Activated naive CD8-positive, alpha-beta T cell treated with anti-CD3 and anti-CD28 coated beads for 36 hours (primary cell): Measurements from ENCODE around the gene CD37. TPM values are rescaled to one million over a fixed set of nuclear protein-coding genes. Genes with fewer than 3 reads are reported as not detected.

Source experiments
- DNase-seq: peaks from one replicate; pipeline ENCODE4 v3.0.0; 2021
- H3K27ac Mint-ChIP-seq: one replicate; pipeline ENCODE4 v1.8.0; 2022; ENCODE audit warnings: mild to moderate bottlenecking, moderate library complexity, mixed read lengths
- H3K27me3 Mint-ChIP-seq: one replicate; pipeline ENCODE4 v1.8.0; 2022; ENCODE audit warnings: mild to moderate bottlenecking, mixed read lengths
- H3K36me3 Mint-ChIP-seq: one replicate; pipeline ENCODE4 v1.8.0; 2021; ENCODE audit warnings: mild to moderate bottlenecking, mixed read lengths
- H3K4me1 Mint-ChIP-seq: one replicate; pipeline ENCODE4 v1.8.0; 2021; ENCODE audit warnings: mixed read lengths
- H3K4me3 Mint-ChIP-seq: one replicate; pipeline ENCODE4 v1.8.0; 2022; ENCODE audit warnings: mild to moderate bottlenecking, moderate library complexity, mixed read lengths
- H3K9me3 Mint-ChIP-seq: one replicate; pipeline ENCODE4 v1.8.0; 2022; ENCODE audit warnings: mixed read lengths
- total RNA-seq, 2 experiments: library from RNA; stranded (reverse); gene quantifications; one replicate each; pipeline ENCODE4 v1.2.3, GENCODE V29; 2021

The CD37 gene
- total RNA-seq, 2 experiments from 2014 or later = 110 to 114 TPM

- H3K27ac Mint-ChIP-seq = no peak overlapping the region
- no peaks in the 10 kb centered on the region for H3K4me1 Mint-ChIP-seq
- H3K36me3 Mint-ChIP-seq = no peaks in the 10 kb centered on the region
- H3K27me3 Mint-ChIP-seq = no peaks in the 10 kb centered on the region
- DNase-seq = no peak
- H3K4me3 Mint-ChIP-seq = no peak overlapping the region
- no peaks in the 10 kb centered on the region for H3K9me3 Mint-ChIP-seq
Measured at GRCh38 chr19:49349567-49349966, 14.4 kb downstream of the CD37 start.

GRCh38 chr19:49355909-49356353 lies 20.7 kb downstream of the CD37 start:
- H3K27ac Mint-ChIP-seq = no peak overlapping the region
- H3K9me3 Mint-ChIP-seq = no peaks in the 10 kb centered on the region
- peaks cover 12% of the 10 kb centered on the region for H3K4me1 Mint-ChIP-seq
- H3K27me3 Mint-ChIP-seq = peaks cover 11% of the 10 kb centered on the region
- H3K36me3 Mint-ChIP-seq = no peaks in the 10 kb centered on the region
- no peak overlapping the region for H3K4me3 Mint-ChIP-seq
- no peak for DNase-seq

- no peak overlapping the region for H3K4me3 Mint-ChIP-seq
- peaks cover 12% of the 10 kb centered on the region for H3K4me1 Mint-ChIP-seq
- DNase-seq = no peak
- peaks cover 11% of the 10 kb centered on the region for H3K27me3 Mint-ChIP-seq
- no peaks in the 10 kb centered on the region for H3K36me3 Mint-ChIP-seq
- H3K27ac Mint-ChIP-seq = no peak overlapping the region
- H3K9me3 Mint-ChIP-seq = no peaks in the 10 kb centered on the region
Measured at GRCh38 chr19:49356382-49356781, 21.2 kb downstream of the CD37 start.

- peaks cover 14% of the 10 kb centered on the region for H3K4me1 Mint-ChIP-seq
- no peaks in the 10 kb centered on the region for H3K9me3 Mint-ChIP-seq
- no peak overlapping the region for H3K4me3 Mint-ChIP-seq
- peaks cover 11% of the 10 kb centered on the region for H3K27me3 Mint-ChIP-seq
- H3K27ac Mint-ChIP-seq = no peak overlapping the region
- H3K36me3 Mint-ChIP-seq = no peaks in the 10 kb centered on the region
- no peak for DNase-seq
Measured at GRCh38 chr19:49357186-49357585, 22.0 kb downstream of the CD37 start.

- Mint-ChIP-seq H3K27ac (peak overlapping the region; percentile 30), H3K4me1 (peaks cover 16% of the 10 kb centered on the region), H3K36me3 (no peaks in the 10 kb centered on the region), H3K4me3 (no peak overlapping the region), H3K27me3 (peaks cover 11% of the 10 kb centered on the region), H3K9me3 (no peaks in the 10 kb centered on the region)
- no peak for DNase-seq
Measured at GRCh38 chr19:49359851-49360820, 24.9 kb downstream of the CD37 start.

GRCh38 chr19:49361438-49362047 lies 26.3 kb downstream of the CD37 start:
- no peak for DNase-seq
- H3K36me3 Mint-ChIP-seq = no peaks in the 10 kb centered on the region

GRCh38 chr19:49362048-49362928 lies 27.1 kb downstream of the CD37 start, which contains the start of gene TEAD2:
Gene TEAD2 (minus strand): TSS chr19:49362416. CDS start chr19:49360075, 2,341 bp downstream.
- peak within 1 kb of the TSS; percentile 53 for H3K4me3 Mint-ChIP-seq
- H3K9me3 Mint-ChIP-seq = no peaks in the 10 kb centered on the region
- H3K27ac Mint-ChIP-seq = no peak within 1 kb of the TSS
- H3K4me1 Mint-ChIP-seq = peaks cover 6% of the 10 kb centered on the region
- H3K27me3 Mint-ChIP-seq = peaks cover 7% of the 10 kb centered on the region
- DNase-seq = no peak
- no peaks in the 10 kb centered on the region for H3K36me3 Mint-ChIP-seq

More at GRCh38 chr19:49361438-49362047, 26.3 kb downstream of the CD37 start:
- H3K9me3 Mint-ChIP-seq = no peaks in the 10 kb centered on the region
- H3K4me3 Mint-ChIP-seq = peak overlapping the region; percentile 53
- peaks cover 6% of the 10 kb centered on the region for H3K27me3 Mint-ChIP-seq
- H3K4me1 Mint-ChIP-seq = peaks cover 6% of the 10 kb centered on the region
- no peak overlapping the region for H3K27ac Mint-ChIP-seq

- peaks cover 7% of the 10 kb centered on the region for H3K27me3 Mint-ChIP-seq
- peaks cover 6% of the 10 kb centered on the region for H3K4me1 Mint-ChIP-seq
- H3K36me3 Mint-ChIP-seq = no peaks in the 10 kb centered on the region
- no peak overlapping the region for H3K4me3 Mint-ChIP-seq
- H3K9me3 Mint-ChIP-seq = no peaks in the 10 kb centered on the region
- H3K27ac Mint-ChIP-seq = no peak overlapping the region
- no peak for DNase-seq
Measured at GRCh38 chr19:49362929-49363267, 27.7 kb downstream of the CD37 start.

GRCh38 chr19:49363268-49364082 lies 28.3 kb downstream of the CD37 start, which contains the start of gene DKKL1:
Gene DKKL1 (plus strand): TSS chr19:49363877. CDS start chr19:49363999, 122 bp downstream.
- H3K4me3 Mint-ChIP-seq = peak within 1 kb of the TSS; percentile 25
- H3K36me3 Mint-ChIP-seq = no peaks in the 10 kb centered on the region
- no peak within 1 kb of the TSS for H3K27ac Mint-ChIP-seq
- H3K27me3 Mint-ChIP-seq = peaks cover 7% of the 10 kb centered on the region
- peaks cover 6% of the 10 kb centered on the region for H3K4me1 Mint-ChIP-seq
- peak; percentile 81 for DNase-seq
- no peaks in the 10 kb centered on the region for H3K9me3 Mint-ChIP-seq

GRCh38 chr19:49364083-49364737 lies 29.0 kb downstream of the CD37 start:
- H3K36me3 Mint-ChIP-seq = no peaks in the 10 kb centered on the region
- no peaks in the 10 kb centered on the region for H3K9me3 Mint-ChIP-seq
- peaks cover 6% of the 10 kb centered on the region for H3K4me1 Mint-ChIP-seq
- peaks cover 7% of the 10 kb centered on the region for H3K27me3 Mint-ChIP-seq
- H3K27ac Mint-ChIP-seq = no peak overlapping the region
- H3K4me3 Mint-ChIP-seq = peak overlapping the region; percentile 25
- no peak for DNase-seq

GRCh38 chr19:49366110-49366509 lies 30.9 kb downstream of the CD37 start:
- peaks cover 7% of the 10 kb centered on the region for H3K27me3 Mint-ChIP-seq
- DNase-seq = no peak
- H3K4me3 Mint-ChIP-seq = no peak overlapping the region
- peaks cover 5% of the 10 kb centered on the region for H3K4me1 Mint-ChIP-seq
- H3K27ac Mint-ChIP-seq = no peak overlapping the region
- H3K36me3 Mint-ChIP-seq = peaks cover 3% of the 10 kb centered on the region
- H3K9me3 Mint-ChIP-seq = no peaks in the 10 kb centered on the region

- Mint-ChIP-seq H3K4me3 (no peak overlapping the region), H3K27ac (no peak overlapping the region), H3K27me3 (peaks cover 7% of the 10 kb centered on the region), H3K4me1 (peaks cover 2% of the 10 kb centered on the region), H3K9me3 (no peaks in the 10 kb centered on the region), H3K36me3 (peaks cover 3% of the 10 kb centered on the region)
- no peak for DNase-seq
Measured at GRCh38 chr19:49368711-49369358, 33.6 kb downstream of the CD37 start.

- Mint-ChIP-seq H3K4me1 (no peaks in the 10 kb centered on the region), H3K27me3 (peaks cover 8% of the 10 kb centered on the region), H3K27ac (no peak overlapping the region), H3K36me3 (peaks cover 3% of the 10 kb centered on the region), H3K4me3 (no peak overlapping the region), H3K9me3 (no peaks in the 10 kb centered on the region)
- DNase-seq = no peak
Measured at GRCh38 chr19:49371184-49371583, 36.0 kb downstream of the CD37 start.
